ENCODE measurements around the gene ATP11A. TPM values are rescaled to one million over a fixed set of nuclear protein-coding genes. Genes with fewer than 3 reads are reported as not detected.

ATP11A gene
- total and polyA plus RNA-seq, 2 experiments from 2014 or later: 12.3 to 52.6 TPM

DNA sequence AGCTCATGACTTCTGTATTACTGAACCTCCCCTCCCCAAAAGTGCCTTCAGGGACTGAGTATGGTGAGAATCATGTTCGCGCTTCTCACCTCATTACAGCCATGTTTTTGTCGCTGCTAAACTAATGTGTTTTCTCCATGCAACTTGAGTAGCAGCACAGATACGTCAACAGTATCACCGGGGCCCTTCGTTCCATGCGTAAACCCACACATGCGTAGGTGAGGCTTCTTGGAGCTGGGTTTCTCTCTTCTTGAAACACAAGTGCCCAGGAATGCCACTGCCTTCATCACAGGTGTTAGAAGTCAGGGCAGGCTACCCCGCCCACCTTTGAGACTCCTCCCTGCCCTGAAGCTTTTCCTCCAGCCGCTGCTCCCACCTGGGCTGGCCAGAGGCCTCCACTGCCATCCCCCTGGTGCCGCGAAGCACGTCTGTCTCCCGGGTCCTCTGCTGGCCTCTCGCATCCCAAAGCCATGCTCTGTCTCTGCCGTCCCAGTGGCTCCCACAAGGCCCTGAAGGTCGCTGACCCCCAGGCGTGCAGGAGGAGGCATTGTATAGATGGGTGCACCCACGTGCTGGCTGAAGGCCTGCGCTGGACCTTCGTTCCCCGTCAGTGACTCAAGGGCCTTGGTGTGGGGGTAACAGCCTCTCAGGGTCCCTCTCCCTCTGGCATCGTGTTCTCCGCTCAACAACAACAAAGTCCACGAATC lies 143.9 kb downstream of the ATP11A start:
- Histone ChIP-seq H3K36me3 (ENCODE audit: insufficient read depth) (peaks cover 10% of the 10 kb centered on the region), H3K9me2 (ENCODE audit: insufficient read depth) (no peaks in the 10 kb centered on the region), H3K79me2 (replicated peaks; ENCODE audit: insufficient read depth) (no peaks in the 10 kb centered on the region), H2AFZ (no peak overlapping the region), H3K4me3 (no peak overlapping the region), H3F3A (replicated peaks; ENCODE audit: low read depth) (no peaks in the 10 kb centered on the region), H3K27me3 (ENCODE audit: insufficient read depth) (no peaks in the 10 kb centered on the region), H4K20me1 (replicated peaks; ENCODE audit: insufficient read depth) (no peaks in the 10 kb centered on the region), H3K4me2 (no peak overlapping the region), H3K4me1 (ENCODE audit: insufficient read depth) (no peaks in the 10 kb centered on the region), H3K27ac (ENCODE audit: low read depth) (no peak overlapping the region)
- H3K27ac Mint-ChIP-seq: no peak overlapping the region
- peaks cover 5% of the 10 kb centered on the region for H3K27me3 Mint-ChIP-seq (ENCODE audit: insufficient read depth, low read depth, poor library complexity)
- H3K9me3 Mint-ChIP-seq: no peaks in the 10 kb centered on the region
- TF ChIP-seq, protein P1, sequence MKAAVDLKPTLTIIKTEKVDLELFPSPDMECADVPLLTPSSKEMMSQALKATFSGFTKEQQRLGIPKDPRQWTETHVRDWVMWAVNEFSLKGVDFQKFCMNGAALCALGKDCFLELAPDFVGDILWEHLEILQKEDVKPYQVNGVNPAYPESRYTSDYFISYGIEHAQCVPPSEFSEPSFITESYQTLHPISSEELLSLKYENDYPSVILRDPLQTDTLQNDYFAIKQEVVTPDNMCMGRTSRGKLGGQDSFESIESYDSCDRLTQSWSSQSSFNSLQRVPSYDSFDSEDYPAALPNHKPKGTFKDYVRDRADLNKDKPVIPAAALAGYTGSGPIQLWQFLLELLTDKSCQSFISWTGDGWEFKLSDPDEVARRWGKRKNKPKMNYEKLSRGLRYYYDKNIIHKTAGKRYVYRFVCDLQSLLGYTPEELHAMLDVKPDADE (IDR thresholded peaks at IDR 0.05): no peak
- TF ChIP-seq, protein P2, sequence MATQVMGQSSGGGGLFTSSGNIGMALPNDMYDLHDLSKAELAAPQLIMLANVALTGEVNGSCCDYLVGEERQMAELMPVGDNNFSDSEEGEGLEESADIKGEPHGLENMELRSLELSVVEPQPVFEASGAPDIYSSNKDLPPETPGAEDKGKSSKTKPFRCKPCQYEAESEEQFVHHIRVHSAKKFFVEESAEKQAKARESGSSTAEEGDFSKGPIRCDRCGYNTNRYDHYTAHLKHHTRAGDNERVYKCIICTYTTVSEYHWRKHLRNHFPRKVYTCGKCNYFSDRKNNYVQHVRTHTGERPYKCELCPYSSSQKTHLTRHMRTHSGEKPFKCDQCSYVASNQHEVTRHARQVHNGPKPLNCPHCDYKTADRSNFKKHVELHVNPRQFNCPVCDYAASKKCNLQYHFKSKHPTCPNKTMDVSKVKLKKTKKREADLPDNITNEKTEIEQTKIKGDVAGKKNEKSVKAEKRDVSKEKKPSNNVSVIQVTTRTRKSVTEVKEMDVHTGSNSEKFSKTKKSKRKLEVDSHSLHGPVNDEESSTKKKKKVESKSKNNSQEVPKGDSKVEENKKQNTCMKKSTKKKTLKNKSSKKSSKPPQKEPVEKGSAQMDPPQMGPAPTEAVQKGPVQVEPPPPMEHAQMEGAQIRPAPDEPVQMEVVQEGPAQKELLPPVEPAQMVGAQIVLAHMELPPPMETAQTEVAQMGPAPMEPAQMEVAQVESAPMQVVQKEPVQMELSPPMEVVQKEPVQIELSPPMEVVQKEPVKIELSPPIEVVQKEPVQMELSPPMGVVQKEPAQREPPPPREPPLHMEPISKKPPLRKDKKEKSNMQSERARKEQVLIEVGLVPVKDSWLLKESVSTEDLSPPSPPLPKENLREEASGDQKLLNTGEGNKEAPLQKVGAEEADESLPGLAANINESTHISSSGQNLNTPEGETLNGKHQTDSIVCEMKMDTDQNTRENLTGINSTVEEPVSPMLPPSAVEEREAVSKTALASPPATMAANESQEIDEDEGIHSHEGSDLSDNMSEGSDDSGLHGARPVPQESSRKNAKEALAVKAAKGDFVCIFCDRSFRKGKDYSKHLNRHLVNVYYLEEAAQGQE (IDR thresholded peaks at IDR 0.05; ENCODE audit: unreplicated experiment): no peak
- no peak for TF ChIP-seq CREB1 (CRISPR knock-in tag; IDR thresholded peaks at IDR 0.05; ENCODE audit: low read depth)
- no peak for TF ChIP-seq ZNF114 (CRISPR knock-in tag; IDR thresholded peaks at IDR 0.05)
- no peak for TF ChIP-seq EZH2phosphoT487 (IDR thresholded peaks at IDR 0.05; ENCODE audit: unreplicated experiment)
- TF ChIP-seq NANOG (IDR thresholded peaks at IDR 0.05; ENCODE audit: borderline replicate concordance): no peak
- no peak for TF ChIP-seq POLR2AphosphoS5 (IDR thresholded peaks at IDR 0.05; ENCODE audit: low read depth)
- TF ChIP-seq ZNF331 (CRISPR knock-in tag; IDR thresholded peaks at IDR 0.05; ENCODE audit: low read depth): no peak
- no peak for TF ChIP-seq STAT1 (IDR thresholded peaks at IDR 0.05; ENCODE audit: unreplicated experiment)
- no peak for TF ChIP-seq JUNB (IDR thresholded peaks at IDR 0.05; ENCODE audit: unreplicated experiment)
- TF ChIP-seq, protein P3, sequence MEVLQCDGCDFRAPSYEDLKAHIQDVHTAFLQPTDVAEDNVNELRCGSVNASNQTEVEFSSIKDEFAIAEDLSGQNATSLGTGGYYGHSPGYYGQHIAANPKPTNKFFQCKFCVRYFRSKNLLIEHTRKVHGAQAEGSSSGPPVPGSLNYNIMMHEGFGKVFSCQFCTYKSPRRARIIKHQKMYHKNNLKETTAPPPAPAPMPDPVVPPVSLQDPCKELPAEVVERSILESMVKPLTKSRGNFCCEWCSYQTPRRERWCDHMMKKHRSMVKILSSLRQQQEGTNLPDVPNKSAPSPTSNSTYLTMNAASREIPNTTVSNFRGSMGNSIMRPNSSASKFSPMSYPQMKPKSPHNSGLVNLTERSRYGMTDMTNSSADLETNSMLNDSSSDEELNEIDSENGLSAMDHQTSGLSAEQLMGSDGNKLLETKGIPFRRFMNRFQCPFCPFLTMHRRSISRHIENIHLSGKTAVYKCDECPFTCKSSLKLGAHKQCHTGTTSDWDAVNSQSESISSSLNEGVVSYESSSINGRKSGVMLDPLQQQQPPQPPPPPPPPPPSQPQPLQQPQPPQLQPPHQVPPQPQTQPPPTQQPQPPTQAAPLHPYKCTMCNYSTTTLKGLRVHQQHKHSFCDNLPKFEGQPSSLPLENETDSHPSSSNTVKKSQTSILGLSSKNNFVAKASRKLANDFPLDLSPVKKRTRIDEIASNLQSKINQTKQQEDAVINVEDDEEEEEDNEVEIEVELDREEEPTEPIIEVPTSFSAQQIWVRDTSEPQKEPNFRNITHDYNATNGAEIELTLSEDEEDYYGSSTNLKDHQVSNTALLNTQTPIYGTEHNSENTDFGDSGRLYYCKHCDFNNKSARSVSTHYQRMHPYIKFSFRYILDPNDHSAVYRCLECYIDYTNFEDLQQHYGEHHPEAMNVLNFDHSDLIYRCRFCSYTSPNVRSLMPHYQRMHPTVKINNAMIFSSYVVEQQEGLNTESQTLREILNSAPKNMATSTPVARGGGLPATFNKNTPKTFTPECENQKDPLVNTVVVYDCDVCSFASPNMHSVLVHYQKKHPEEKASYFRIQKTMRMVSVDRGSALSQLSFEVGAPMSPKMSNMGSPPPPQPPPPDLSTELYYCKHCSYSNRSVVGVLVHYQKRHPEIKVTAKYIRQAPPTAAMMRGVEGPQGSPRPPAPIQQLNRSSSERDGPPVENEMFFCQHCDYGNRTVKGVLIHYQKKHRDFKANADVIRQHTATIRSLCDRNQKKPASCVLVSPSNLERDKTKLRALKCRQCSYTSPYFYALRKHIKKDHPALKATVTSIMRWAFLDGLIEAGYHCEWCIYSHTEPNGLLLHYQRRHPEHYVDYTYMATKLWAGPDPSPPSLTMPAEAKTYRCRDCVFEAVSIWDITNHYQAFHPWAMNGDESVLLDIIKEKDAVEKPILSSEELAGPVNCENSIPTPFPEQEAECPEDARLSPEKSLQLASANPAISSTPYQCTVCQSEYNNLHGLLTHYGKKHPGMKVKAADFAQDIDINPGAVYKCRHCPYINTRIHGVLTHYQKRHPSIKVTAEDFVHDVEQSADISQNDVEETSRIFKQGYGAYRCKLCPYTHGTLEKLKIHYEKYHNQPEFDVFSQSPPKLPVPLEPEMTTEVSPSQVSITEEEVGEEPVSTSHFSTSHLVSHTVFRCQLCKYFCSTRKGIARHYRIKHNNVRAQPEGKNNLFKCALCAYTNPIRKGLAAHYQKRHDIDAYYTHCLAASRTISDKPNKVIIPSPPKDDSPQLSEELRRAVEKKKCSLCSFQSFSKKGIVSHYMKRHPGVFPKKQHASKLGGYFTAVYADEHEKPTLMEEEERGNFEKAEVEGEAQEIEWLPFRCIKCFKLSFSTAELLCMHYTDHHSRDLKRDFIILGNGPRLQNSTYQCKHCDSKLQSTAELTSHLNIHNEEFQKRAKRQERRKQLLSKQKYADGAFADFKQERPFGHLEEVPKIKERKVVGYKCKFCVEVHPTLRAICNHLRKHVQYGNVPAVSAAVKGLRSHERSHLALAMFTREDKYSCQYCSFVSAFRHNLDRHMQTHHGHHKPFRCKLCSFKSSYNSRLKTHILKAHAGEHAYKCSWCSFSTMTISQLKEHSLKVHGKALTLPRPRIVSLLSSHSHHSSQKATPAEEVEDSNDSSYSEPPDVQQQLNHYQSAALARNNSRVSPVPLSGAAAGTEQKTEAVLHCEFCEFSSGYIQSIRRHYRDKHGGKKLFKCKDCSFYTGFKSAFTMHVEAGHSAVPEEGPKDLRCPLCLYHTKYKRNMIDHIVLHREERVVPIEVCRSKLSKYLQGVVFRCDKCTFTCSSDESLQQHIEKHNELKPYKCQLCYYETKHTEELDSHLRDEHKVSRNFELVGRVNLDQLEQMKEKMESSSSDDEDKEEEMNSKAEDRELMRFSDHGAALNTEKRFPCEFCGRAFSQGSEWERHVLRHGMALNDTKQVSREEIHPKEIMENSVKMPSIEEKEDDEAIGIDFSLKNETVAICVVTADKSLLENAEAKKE (CRISPR knock-in tag; IDR thresholded peaks at IDR 0.05): no peak
- TF ChIP-seq, protein P4, sequence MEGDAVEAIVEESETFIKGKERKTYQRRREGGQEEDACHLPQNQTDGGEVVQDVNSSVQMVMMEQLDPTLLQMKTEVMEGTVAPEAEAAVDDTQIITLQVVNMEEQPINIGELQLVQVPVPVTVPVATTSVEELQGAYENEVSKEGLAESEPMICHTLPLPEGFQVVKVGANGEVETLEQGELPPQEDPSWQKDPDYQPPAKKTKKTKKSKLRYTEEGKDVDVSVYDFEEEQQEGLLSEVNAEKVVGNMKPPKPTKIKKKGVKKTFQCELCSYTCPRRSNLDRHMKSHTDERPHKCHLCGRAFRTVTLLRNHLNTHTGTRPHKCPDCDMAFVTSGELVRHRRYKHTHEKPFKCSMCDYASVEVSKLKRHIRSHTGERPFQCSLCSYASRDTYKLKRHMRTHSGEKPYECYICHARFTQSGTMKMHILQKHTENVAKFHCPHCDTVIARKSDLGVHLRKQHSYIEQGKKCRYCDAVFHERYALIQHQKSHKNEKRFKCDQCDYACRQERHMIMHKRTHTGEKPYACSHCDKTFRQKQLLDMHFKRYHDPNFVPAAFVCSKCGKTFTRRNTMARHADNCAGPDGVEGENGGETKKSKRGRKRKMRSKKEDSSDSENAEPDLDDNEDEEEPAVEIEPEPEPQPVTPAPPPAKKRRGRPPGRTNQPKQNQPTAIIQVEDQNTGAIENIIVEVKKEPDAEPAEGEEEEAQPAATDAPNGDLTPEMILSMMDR (conservative IDR thresholded peaks at IDR 0.05; ENCODE audit: low read depth in 2 of 2): no peak
- no peak for TF ChIP-seq EZH2 (IDR thresholded peaks at IDR 0.05; ENCODE audit: low read depth, unreplicated experiment)
- DNase-seq (ENCODE audit: low spot score) (no peak), ATAC-seq (no peak; the same call in 2 of the 3 replicates)
- H3K36me3 Mint-ChIP-seq (ENCODE audit: low read depth): peaks cover 79% of the 10 kb centered on the region
- no peak overlapping the region for H3K4me3 Mint-ChIP-seq
- 0 out of 3 replicates have a peak, but pooled peaks cover 2% of the 10 kb centered on the region for H3K4me1 Mint-ChIP-seq

Measured in GM23338 (cell line).